Suppressor macrophage treated with lipopolysaccharide for 4 hours (primary cell): ENCODE measurements around the gene SDK1.
"Not testable (repeated sequence)": the region's sequence is repeated elsewhere in the genome, so short reads cannot be mapped to it uniquely, and the experiment has no call there.

ENCODE experiments used
- DNase-seq: peaks from one replicate; pipeline ENCODE4 v3.0.0-alpha.2; 2020

Gene SDK1

GRCh38 chr7:3941706-3942105 is 640.7 kb downstream of the SDK1 start:
- not testable (repeated sequence) for DNase-seq

- no peak for DNase-seq
Measured at GRCh38 chr7:3942276-3942675, 641.2 kb downstream of the SDK1 start.

- no peak for DNase-seq
Measured at GRCh38 chr7:3942816-3943745, 642.0 kb downstream of the SDK1 start.

GRCh38 chr7:3943779-3944520 is 642.9 kb downstream of the SDK1 start:
- DNase-seq = no peak

- DNase-seq = no peak
Measured at GRCh38 chr7:3949242-3949640, 648.2 kb downstream of the SDK1 start.

- no peak for DNase-seq
Measured at GRCh38 chr7:3950249-3950648, 649.2 kb downstream of the SDK1 start.

GRCh38 chr7:3951316-3952055 is 650.4 kb downstream of the SDK1 start:
- DNase-seq = no peak

GRCh38 chr7:3953133-3953532 is 652.1 kb downstream of the SDK1 start:
- no peak for DNase-seq

GRCh38 chr7:3953946-3954345 is 652.9 kb downstream of the SDK1 start:
- DNase-seq = no peak

- DNase-seq = no peak
Measured at GRCh38 chr7:3955026-3955425, 654.0 kb downstream of the SDK1 start.

- DNase-seq = no peak
Measured at GRCh38 chr7:3955751-3956696, 655.0 kb downstream of the SDK1 start.

- no peak for DNase-seq
Measured at GRCh38 chr7:3956949-3957348, 655.9 kb downstream of the SDK1 start.

- DNase-seq = no peak
Measured at GRCh38 chr7:3957472-3958108, 656.5 kb downstream of the SDK1 start.

GRCh38 chr7:3958109-3958483 is 657.0 kb downstream of the SDK1 start:
- no peak for DNase-seq

- DNase-seq = no peak
Measured at GRCh38 chr7:3959364-3959763, 658.3 kb downstream of the SDK1 start.

- no peak for DNase-seq
Measured at GRCh38 chr7:3960050-3960763, 659.2 kb downstream of the SDK1 start.

GRCh38 chr7:3960942-3961341 is 659.9 kb downstream of the SDK1 start:
- no peak for DNase-seq

- no peak for DNase-seq
Measured at GRCh38 chr7:3961857-3962503, 660.9 kb downstream of the SDK1 start.

- not testable (repeated sequence) for DNase-seq
Measured at GRCh38 chr7:3963768-3964167, 662.7 kb downstream of the SDK1 start.

- DNase-seq = no peak
Measured at GRCh38 chr7:3964980-3965606, 664.0 kb downstream of the SDK1 start.
